ENCODE measurements around the gene MAGEA4. TPM values are rescaled to one million over a fixed set of nuclear protein-coding genes. Genes with fewer than 3 reads are reported as not detected.

The MAGEA4 gene, protein sequence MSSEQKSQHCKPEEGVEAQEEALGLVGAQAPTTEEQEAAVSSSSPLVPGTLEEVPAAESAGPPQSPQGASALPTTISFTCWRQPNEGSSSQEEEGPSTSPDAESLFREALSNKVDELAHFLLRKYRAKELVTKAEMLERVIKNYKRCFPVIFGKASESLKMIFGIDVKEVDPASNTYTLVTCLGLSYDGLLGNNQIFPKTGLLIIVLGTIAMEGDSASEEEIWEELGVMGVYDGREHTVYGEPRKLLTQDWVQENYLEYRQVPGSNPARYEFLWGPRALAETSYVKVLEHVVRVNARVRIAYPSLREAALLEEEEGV
- total RNA-seq (2022) = not detected in 2 replicates
- Bru-seq, nascent RNA = not detected
- BruChase-seq, experiment 1, labeled RNA remaining after a 6-hour chase = not detected
- BruChase-seq, experiment 2, labeled RNA remaining after a 2-hour chase = not detected
- long read RNA-seq = 0 reads

DNA sequence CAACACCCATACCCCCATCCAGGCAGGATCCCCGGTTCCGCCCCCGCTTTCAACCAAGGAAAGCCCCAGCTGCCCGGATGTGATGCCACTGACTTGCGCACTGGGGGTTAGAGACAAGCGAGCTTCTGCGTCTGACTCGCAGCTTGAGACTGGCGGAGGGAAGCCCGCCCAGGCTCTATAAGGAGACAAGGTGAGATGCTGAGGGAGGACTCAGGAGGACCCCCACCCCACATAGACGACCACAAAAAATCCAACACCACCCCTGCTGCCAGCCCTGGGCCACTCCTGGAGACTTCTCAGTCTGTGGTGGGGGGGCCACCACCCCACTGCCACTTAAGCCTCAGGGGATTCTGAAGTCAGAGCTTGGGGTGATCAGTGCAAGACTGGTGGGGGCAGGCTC is at the start of gene MAGEA4:
TSS of gene MAGEA4 (plus strand) at position 110 of the 400 bp plus-strand sequence. CDS start 10,776 bp downstream, outside the sequence.
- Mint-ChIP-seq H3K27me3 (ENCODE audit: unreplicated experiment) (no peaks in the 10 kb centered on the region), H3K36me3 (ENCODE audit: insufficient read depth, unreplicated experiment) (no peaks in the 10 kb centered on the region), H3K27ac (ENCODE audit: unreplicated experiment) (no peak within 1 kb of the TSS), H3K9me3 (ENCODE audit: low read depth, unreplicated experiment) (no peaks in the 10 kb centered on the region), H3K4me1 (ENCODE audit: low read depth, unreplicated experiment) (no peaks in the 10 kb centered on the region), H3K4me3 (ENCODE audit: low read depth, unreplicated experiment) (no peak within 1 kb of the TSS)
- no TSS peak for BruUV-seq (replicated peaks)
- CTCF ChIA-PET = no interaction called here
- no peak for DNase-seq
- intact Hi-C loops (cut with micrococcal nuclease; ENCODE audit: unreplicated experiment) = no loop called here
- TF ChIP-seq, protein P1, sequence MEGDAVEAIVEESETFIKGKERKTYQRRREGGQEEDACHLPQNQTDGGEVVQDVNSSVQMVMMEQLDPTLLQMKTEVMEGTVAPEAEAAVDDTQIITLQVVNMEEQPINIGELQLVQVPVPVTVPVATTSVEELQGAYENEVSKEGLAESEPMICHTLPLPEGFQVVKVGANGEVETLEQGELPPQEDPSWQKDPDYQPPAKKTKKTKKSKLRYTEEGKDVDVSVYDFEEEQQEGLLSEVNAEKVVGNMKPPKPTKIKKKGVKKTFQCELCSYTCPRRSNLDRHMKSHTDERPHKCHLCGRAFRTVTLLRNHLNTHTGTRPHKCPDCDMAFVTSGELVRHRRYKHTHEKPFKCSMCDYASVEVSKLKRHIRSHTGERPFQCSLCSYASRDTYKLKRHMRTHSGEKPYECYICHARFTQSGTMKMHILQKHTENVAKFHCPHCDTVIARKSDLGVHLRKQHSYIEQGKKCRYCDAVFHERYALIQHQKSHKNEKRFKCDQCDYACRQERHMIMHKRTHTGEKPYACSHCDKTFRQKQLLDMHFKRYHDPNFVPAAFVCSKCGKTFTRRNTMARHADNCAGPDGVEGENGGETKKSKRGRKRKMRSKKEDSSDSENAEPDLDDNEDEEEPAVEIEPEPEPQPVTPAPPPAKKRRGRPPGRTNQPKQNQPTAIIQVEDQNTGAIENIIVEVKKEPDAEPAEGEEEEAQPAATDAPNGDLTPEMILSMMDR (IDR thresholded peaks at IDR 0.05; ENCODE audit: unreplicated experiment) = no peak

DNA sequence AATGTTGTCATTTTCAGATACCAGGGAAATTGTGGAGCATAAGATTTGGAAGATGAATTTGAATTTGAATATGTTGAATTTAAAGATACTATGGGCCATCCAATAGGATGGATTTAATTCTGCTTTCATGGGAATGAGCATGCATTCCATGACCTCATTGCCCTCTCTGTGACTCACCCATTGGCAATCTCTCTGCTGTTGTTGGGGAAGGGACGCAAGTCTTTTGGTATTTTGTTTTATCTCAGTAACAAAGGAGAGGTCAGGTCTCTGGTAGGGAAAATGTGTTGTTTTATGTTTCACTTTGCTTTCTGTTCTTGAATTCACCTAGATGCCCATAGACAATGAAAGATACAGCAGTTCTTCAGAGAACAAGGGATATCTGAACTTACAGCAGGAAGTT is 42.1 kb upstream of the MAGEA4 start:
- peaks cover 15% of the 10 kb centered on the region for H3K9me3 Mint-ChIP-seq (ENCODE audit: low read depth, unreplicated experiment)
- intact Hi-C loops (cut with micrococcal nuclease; ENCODE audit: unreplicated experiment) = loop anchor here (10.0 kb wide), 1 partner anchor 254 kb away; no protein-coding TSS in a partner anchor
- no peak overlapping the region for H3K4me3 Mint-ChIP-seq (ENCODE audit: low read depth, unreplicated experiment)
- DNase-seq = peak; percentile 29
- no peak overlapping the region for H3K27ac Mint-ChIP-seq (ENCODE audit: unreplicated experiment)
- no peaks in the 10 kb centered on the region for H3K36me3 Mint-ChIP-seq (ENCODE audit: insufficient read depth, unreplicated experiment)
- H3K4me1 Mint-ChIP-seq (ENCODE audit: low read depth, unreplicated experiment) = peaks cover 32% of the 10 kb centered on the region
- TF ChIP-seq, protein P1 (IDR thresholded peaks at IDR 0.05; ENCODE audit: unreplicated experiment) = no peak
- peaks cover 13% of the 10 kb centered on the region for H3K27me3 Mint-ChIP-seq (ENCODE audit: unreplicated experiment)
- no TSS peak for BruUV-seq (replicated peaks)
- CTCF ChIA-PET = no interaction called here

DNA sequence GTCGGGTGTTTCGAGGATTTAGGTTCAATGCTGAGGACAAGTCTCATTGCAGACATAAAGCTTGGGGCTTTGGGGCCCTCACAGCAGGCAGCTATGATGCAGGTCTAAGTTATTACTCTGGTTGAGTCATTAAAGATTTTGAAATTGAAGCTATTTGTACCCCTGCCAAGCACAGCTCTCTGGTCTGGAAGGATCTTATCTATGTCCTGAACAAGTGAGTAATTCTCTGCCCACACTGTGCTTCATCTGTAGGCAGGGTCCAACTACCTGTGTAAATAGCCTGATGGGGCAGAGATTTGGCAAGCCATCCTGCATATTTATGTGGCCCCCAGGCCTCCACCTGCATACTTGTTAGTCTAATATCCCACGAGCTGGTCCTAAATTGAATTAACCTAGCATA is 41.4 kb upstream of the MAGEA4 start:
- CTCF ChIA-PET = no interaction called here

DNA sequence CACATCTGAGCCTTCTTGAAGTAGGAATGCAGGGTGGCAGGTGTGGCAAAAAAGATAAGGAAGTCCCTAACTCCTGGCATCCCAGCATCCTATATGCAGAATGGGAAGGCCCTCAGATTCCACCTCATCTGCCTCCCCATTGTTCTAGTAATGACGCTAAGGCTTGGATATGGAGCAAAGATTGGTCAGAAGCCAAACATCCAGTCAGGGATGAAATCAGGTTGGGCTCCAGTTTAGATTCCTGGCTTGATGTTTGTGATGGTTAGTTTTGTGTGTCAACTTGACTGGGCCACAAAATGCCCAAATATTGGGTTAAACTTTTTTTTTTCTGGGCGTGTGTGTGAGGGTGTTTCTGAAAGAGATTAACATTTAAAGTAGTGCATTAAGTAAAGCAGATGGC is 39.6 kb upstream of the MAGEA4 start:
- intact Hi-C loops (cut with micrococcal nuclease; ENCODE audit: unreplicated experiment) = loop anchor here (10.0 kb wide), 1 partner anchor 252 kb away; no protein-coding TSS in a partner anchor
- Mint-ChIP-seq H3K4me1 (ENCODE audit: low read depth, unreplicated experiment) (peaks cover 32% of the 10 kb centered on the region), H3K27me3 (ENCODE audit: unreplicated experiment) (peaks cover under 1% of the 10 kb centered on the region), H3K27ac (ENCODE audit: unreplicated experiment) (no peak overlapping the region), H3K4me3 (ENCODE audit: low read depth, unreplicated experiment) (no peak overlapping the region), H3K9me3 (ENCODE audit: low read depth, unreplicated experiment) (peaks cover 8% of the 10 kb centered on the region), H3K36me3 (ENCODE audit: insufficient read depth, unreplicated experiment) (no peaks in the 10 kb centered on the region)
- DNase-seq = no peak
- TF ChIP-seq, protein P1 (IDR thresholded peaks at IDR 0.05; ENCODE audit: unreplicated experiment) = no peak
- BruUV-seq (replicated peaks) = no TSS peak
- CTCF ChIA-PET = no interaction called here

More for the DNA sequence above, 41.4 kb upstream of the MAGEA4 start:
- TF ChIP-seq, protein P1 (IDR thresholded peaks at IDR 0.05; ENCODE audit: unreplicated experiment) = no peak
- intact Hi-C loops (cut with micrococcal nuclease; ENCODE audit: unreplicated experiment) = loop anchor here (10.0 kb wide), 1 partner anchor 254 kb away; no protein-coding TSS in a partner anchor
- BruUV-seq (replicated peaks) = no TSS peak
- Mint-ChIP-seq H3K4me1 (ENCODE audit: low read depth, unreplicated experiment) (peaks cover 32% of the 10 kb centered on the region), H3K9me3 (ENCODE audit: low read depth, unreplicated experiment) (peaks cover 15% of the 10 kb centered on the region), H3K27ac (ENCODE audit: unreplicated experiment) (no peak overlapping the region), H3K27me3 (ENCODE audit: unreplicated experiment) (peaks cover 13% of the 10 kb centered on the region), H3K36me3 (ENCODE audit: insufficient read depth, unreplicated experiment) (no peaks in the 10 kb centered on the region), H3K4me3 (ENCODE audit: low read depth, unreplicated experiment) (no peak overlapping the region)
- peak; percentile 29 for DNase-seq

Measured in Calu3 (cell line).